T-helper 1 cell (primary cell): ENCODE results near the gene TCF12.

Experiments used
- DNase-seq, 5 donors: peaks; one replicate each; pipeline ENCODE4 v3.0.0-alpha.2; 2012 to 2020

Gene TCF12

GRCh38 chr15:57306161-57306943 is 387.9 kb downstream of the TCF12 start:
- peak; percentile 53 to 75 (median 70) for DNase-seq

- no peak for DNase-seq
Observed at GRCh38 chr15:57306944-57307411, 388.5 kb downstream of the TCF12 start.

- no peak for DNase-seq
Observed at GRCh38 chr15:57307527-57308169, 389.2 kb downstream of the TCF12 start.

GRCh38 chr15:57308170-57308545 is 389.7 kb downstream of the TCF12 start:
- no peak for DNase-seq

- DNase-seq: no peak
Observed at GRCh38 chr15:57309856-57310760, 391.7 kb downstream of the TCF12 start.

GRCh38 chr15:57310876-57311275 is 392.4 kb downstream of the TCF12 start:
- no peak for DNase-seq

- DNase-seq: no peak
Observed at GRCh38 chr15:57312006-57312317, 393.5 kb downstream of the TCF12 start.

GRCh38 chr15:57312318-57313133 is 394.1 kb downstream of the TCF12 start:
- no peak for DNase-seq

- no peak for DNase-seq
Observed at GRCh38 chr15:57313134-57313483, 394.7 kb downstream of the TCF12 start.

GRCh38 chr15:57314221-57314620 is 395.8 kb downstream of the TCF12 start:
- no peak for DNase-seq

- no peak for DNase-seq
Observed at GRCh38 chr15:57316451-57316850, 398.0 kb downstream of the TCF12 start.

- DNase-seq: no peak
Observed at GRCh38 chr15:57319226-57319918, 400.9 kb downstream of the TCF12 start.

GRCh38 chr15:57319919-57320560 is 401.6 kb downstream of the TCF12 start:
- no peak for DNase-seq

- DNase-seq: no peak
Observed at GRCh38 chr15:57320631-57321220, 402.3 kb downstream of the TCF12 start.

GRCh38 chr15:57321485-57321884 is 403.0 kb downstream of the TCF12 start:
- no peak for DNase-seq

- no peak for DNase-seq
Observed at GRCh38 chr15:57321973-57322601, 403.6 kb downstream of the TCF12 start.

GRCh38 chr15:57322602-57323250 is 404.3 kb downstream of the TCF12 start:
- no peak for DNase-seq

GRCh38 chr15:57323299-57323805 is 404.9 kb downstream of the TCF12 start:
- no peak for DNase-seq

- DNase-seq: peak in 1 of 5 donors; percentile 16
Observed at GRCh38 chr15:57323806-57324589, 405.6 kb downstream of the TCF12 start.
